Hematopoietic multipotent progenitor cell treated with erythropoietin and hydrocortisone succinate and interleukin-3 and kit ligand, for 17 days (in vitro differentiated cells): Measurements from ENCODE around the gene SLFNL1.

Source experiments
- DNase-seq: peaks from one replicate; pipeline ENCODE4 v3.0.0-alpha.2; 2015; ENCODE audit warnings: low spot score

Gene SLFNL1

GRCh38 chr1:40986956-40987355 lies 34.6 kb downstream of the SLFNL1 start:
- DNase-seq = no peak

GRCh38 chr1:40986328-40986783 lies 35.2 kb downstream of the SLFNL1 start:
- DNase-seq = no peak

DNA sequence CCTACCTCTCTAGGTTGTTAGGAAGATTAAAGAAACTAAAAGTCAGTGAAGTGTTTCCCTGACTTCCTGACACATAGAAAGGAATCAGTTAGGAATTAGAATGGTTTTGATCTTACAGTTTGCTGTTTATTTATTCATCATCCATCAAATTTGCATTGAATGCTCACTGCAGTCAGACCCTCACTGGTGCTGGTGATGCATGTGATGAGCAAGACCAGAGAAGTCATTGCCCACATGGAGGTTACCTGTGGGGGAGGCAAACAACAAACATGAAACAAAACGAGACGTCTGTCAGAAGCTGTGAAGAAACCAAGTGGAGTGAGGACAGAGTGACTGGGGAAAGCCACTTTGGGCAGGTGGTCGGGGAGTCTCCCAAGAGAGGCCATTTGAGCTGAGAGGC lies 35.6 kb downstream of the SLFNL1 start:
- no peak for DNase-seq

DNA sequence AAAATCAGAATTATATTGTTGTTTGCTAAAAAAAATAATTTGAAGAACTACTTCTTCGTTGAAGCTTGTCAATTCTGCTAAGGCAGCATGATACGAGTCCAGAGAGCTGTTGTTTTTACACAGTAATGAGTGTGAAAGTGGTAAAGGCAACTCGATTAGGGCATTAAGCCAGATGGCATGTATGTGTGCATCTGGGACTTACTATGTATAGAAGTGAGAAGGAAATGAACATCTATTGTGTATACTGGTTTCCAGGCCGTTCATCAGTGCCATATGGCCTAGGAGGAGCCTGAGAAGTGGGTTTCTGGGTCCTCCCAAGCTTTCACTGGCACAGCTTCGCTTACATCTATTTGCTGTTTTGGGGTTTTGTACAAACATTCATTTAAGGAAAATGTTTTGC lies 36.4 kb downstream of the SLFNL1 start:
- DNase-seq = no peak

DNA sequence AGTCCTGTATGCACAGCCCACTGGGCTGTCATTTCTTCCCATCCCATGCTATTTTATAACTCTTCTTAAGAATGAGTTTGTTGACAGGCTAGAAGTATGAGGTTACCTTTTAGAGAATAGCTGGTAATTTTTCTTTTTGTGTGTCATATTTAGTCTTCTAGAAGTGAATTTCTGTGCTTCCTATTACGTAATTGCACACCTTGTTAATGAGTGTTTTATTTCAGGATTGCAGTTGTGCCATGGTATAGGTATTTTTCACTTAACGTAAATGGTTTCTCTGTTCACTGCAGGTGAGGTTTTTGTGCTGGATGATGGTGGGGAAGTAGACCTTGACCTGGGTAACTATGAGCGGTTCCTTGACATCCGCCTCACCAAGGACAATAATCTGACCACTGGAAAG lies 37.0 kb downstream of the SLFNL1 start:
- no peak for DNase-seq

DNA sequence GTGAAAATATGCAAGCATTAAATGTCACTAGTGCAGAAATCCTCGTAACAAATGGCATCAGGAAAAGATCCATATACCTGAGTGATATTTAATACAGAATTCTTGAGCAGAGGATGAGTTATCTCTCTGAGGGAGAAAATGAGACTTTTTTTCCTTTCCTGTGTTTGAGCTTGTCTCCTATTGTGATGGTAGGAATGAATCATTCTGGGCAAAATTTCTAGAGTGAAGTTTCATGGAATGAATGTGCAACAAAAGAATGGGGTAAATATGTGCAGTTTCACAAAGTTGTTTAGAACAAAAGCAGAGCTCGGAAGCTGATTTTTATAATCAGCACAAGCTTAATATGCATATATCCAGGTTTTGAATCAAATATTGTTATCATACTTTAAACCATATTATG lies 37.5 kb downstream of the SLFNL1 start:
- no peak for DNase-seq

DNA sequence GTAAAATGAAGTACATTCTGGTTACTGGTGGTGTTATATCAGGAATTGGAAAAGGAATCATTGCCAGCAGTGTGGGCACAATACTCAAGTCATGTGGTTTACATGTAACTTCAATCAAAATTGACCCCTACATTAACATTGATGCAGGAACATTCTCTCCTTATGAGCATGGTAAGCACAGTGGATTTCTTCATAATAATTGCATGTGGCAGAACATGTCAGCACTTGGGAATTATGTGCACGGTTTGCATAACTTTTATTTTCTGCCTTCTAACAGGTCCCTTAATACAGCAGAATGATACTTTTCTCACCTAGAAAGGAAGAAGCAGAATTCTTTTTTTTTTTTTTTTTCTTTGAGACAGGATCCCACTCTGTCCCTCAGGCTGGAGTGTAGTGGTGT lies 38.2 kb downstream of the SLFNL1 start:
- no peak for DNase-seq

- no peak for DNase-seq
Measured at GRCh38 chr1:40982721-40983120, 38.8 kb downstream of the SLFNL1 start.

- DNase-seq = no peak
Measured at GRCh38 chr1:40981691-40982448, 39.7 kb downstream of the SLFNL1 start.

DNA sequence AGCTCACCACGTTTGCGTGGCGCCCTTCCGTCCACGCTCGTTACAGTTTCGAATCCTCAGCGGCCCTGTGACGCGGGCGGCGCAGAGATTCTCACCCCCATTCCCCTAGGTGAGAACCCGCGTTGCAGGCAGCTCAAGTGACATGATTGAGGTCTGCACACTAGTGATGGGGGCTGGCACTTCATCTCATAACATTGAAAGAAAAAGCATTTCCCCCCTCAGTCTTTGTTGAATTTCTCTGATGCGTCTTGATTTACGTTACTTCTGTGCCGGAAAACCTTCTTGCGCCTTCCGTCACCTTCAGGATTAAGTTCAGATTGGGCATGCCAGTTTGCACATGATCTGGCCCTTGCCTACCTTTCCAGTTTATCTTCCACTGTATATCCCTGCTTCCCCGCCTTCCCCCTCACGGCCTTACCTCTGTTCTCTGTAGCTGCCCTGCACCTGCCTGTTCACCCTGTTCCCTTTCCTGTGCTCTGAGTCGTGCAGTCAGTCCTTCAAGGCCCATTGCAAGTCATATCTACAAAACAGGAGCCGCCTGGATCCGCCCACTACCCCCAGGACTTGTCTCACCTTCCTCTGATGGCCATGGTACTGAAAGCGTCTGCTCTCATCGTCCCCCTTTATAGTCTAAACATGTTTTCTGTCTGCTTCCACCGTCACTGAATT lies 40.9 kb downstream of the SLFNL1 start:
- DNase-seq = no peak

- no peak for DNase-seq
Measured at GRCh38 chr1:40980068-40980452, 41.5 kb downstream of the SLFNL1 start.

GRCh38 chr1:40979241-40980067 lies 42.1 kb downstream of the SLFNL1 start, which contains the start of gene CTPS1:
Gene CTPS1 (plus strand): TSS chr1:40979696. CDS start chr1:40983291, 3,595 bp downstream.
- peak; percentile 93 for DNase-seq

GRCh38 chr1:40978886-40979240 lies 42.7 kb downstream of the SLFNL1 start:
- DNase-seq = no peak

GRCh38 chr1:40977716-40978115 lies 43.8 kb downstream of the SLFNL1 start:
- no peak for DNase-seq

- no peak for DNase-seq
Measured at GRCh38 chr1:40976952-40977690, 44.4 kb downstream of the SLFNL1 start.

GRCh38 chr1:40974945-40975344 lies 46.6 kb downstream of the SLFNL1 start:
- DNase-seq = no peak

GRCh38 chr1:40973912-40974311 lies 47.6 kb downstream of the SLFNL1 start:
- no peak for DNase-seq

- DNase-seq = no peak
Measured at GRCh38 chr1:40971966-40972365, 49.6 kb downstream of the SLFNL1 start.

DNA sequence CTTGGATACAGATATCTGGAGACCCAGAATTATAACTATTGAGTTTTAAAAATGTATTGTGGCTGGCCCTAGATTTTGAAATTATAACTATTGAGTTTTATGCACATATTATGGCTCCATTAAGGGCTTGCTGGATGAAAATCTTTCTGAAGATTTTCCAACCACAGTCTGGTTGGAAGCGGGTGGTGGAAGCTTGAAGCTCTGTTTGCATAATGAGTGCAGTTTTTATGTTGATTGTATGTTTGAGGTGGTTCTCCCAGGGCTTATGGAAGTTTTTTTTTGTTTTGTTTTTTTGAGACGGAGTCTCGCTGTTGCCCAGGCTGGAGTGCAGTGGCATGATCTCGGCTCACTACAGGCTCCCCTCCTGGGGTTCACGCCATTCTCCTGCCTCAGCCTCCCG lies 52.1 kb downstream of the SLFNL1 start:
- DNase-seq = no peak

- no peak for DNase-seq
Measured at GRCh38 chr1:40966417-40966816, 55.1 kb downstream of the SLFNL1 start.
